ENCODE results near the gene SPAG9. TPM values are rescaled to one million over a fixed set of nuclear protein-coding genes. Genes with fewer than 3 reads are reported as not detected.
"Not testable (repeated sequence)": the region's sequence is repeated elsewhere in the genome, so short reads cannot be mapped to it uniquely, and the experiment has no call there.

SPAG9 gene
- total and polyA plus RNA-seq, 5 donors from 2014 or later, result 4.7 to 98.4 (median 6.0) TPM

DNA sequence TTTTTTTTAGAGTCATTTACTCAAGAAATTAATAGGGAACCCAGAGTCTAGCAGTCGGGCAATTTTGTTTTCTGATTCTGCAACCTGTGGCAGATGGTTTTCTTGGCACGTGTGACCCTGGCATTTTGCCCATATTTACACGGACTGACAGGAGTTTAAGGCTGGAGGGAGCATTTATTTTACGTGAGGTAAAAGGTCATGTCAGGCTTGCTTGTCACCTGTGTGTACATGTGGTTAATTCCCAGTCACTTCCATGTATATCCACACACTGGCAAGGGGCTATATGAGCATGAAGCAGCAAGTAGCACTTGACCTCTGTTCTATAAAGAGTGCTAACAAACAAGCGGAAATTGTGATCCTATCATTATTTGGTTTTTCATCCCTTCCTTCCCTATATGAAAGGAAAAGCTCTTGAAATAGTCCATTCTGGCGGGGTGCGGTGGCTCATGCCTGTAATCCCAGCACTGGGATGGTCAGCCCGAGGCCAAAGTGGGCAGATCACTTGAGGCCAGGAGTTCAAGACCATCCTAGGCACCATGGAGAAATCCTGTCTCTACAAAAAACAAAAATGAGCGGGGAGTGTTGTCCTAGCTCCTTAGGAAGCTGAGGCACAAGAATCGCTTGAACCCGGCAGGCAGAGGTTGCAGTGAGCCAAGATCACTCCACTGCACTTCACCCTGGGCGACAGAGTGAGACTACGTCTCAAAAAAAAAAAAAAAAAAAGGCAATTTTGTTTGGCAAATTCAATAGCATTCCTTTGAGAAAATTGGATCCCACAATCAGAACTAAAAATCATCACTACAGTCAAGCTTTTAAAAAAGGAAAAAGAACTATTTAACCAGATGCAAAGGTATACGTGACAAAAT lies 2.1 kb downstream of the SPAG9 start:
- Histone ChIP-seq H3K4me3 (ENCODE audit: low read depth, low read length) (peak overlapping the region; percentile 97), H3K4me1 (ENCODE audit: control insufficient read depth, insufficient read depth, low read length, poor library complexity, severe bottlenecking) (peaks cover 47% of the 10 kb centered on the region), H3K27ac (ENCODE audit: insufficient read depth, low read length, poor library complexity, severe bottlenecking) (peak overlapping the region; percentile 93), H3K27me3 (ENCODE audit: control insufficient read depth, insufficient read depth, low read length) (no peaks in the 10 kb centered on the region), H3K36me3 (ENCODE audit: control insufficient read depth, insufficient read depth, low read length) (no peaks in the 10 kb centered on the region), H3K9me3 (ENCODE audit: control insufficient read depth in 2 of 2, low read length in 2 of 2) (no peaks in the 10 kb centered on the region)
- H3K4me1 Mint-ChIP-seq, result peaks cover 31 to 70% (median 52%) of the 10 kb centered on the region in 4 donors
- peak overlapping the region; percentile 43 to 98 (median 97) for H3K27ac Mint-ChIP-seq
- H3K36me3 Mint-ChIP-seq, result peaks cover 4% of the 10 kb centered on the region
- H3K27me3 Mint-ChIP-seq, result no peaks in the 10 kb centered on the region
- peak in 1 of 3 donors; percentile 11 for DNase-seq
- H3K4me3 Mint-ChIP-seq, result peak overlapping the region; percentile 94 to 100 (median 98)
- H3K9me3 Mint-ChIP-seq, result peaks cover 0 to 1% (median 0%) of the 10 kb centered on the region in 7 donors
- no peak for ATAC-seq (ENCODE audit: low read depth in 2 of 2)

- ATAC-seq (ENCODE audit: low read depth in 2 of 2) (no peak), DNase-seq (no peak)
- H3K27me3 ChIP-seq (ENCODE audit: control insufficient read depth, insufficient read depth, low read length), result no peaks in the 10 kb centered on the region
- Mint-ChIP-seq H3K9me3 (no peaks in the 10 kb centered on the region), H3K36me3 (peaks cover 9% of the 10 kb centered on the region), H3K27me3 (no peaks in the 10 kb centered on the region), H3K4me3 (peak overlapping the region in 2 of 4 donors; percentile 44 to 72), H3K4me1 (peaks cover 25 to 67% (median 36%) of the 10 kb centered on the region in 4 donors), H3K27ac (peak overlapping the region in 1 of 3 donors; percentile 51)
- H3K4me3 ChIP-seq (ENCODE audit: low read depth, low read length), result no peak overlapping the region
- no peaks in the 10 kb centered on the region for H3K9me3 ChIP-seq (ENCODE audit: control insufficient read depth in 2 of 2, low read length in 2 of 2)
- peaks cover 36% of the 10 kb centered on the region for H3K4me1 ChIP-seq (ENCODE audit: control insufficient read depth, insufficient read depth, low read length, poor library complexity, severe bottlenecking)
- H3K36me3 ChIP-seq (ENCODE audit: control insufficient read depth, insufficient read depth, low read length), result no peaks in the 10 kb centered on the region
- H3K27ac ChIP-seq (ENCODE audit: insufficient read depth, low read length, poor library complexity, severe bottlenecking), result no peak overlapping the region
These were observed 5.5 kb downstream of the SPAG9 start for GRCh38 chr17:51115179-51115578.

GRCh38 chr17:51112303-51113222 lies 8.1 kb downstream of the SPAG9 start:
- not testable (repeated sequence) for H3K4me3 ChIP-seq (ENCODE audit: low read depth, low read length); H3K36me3 Mint-ChIP-seq; ATAC-seq (ENCODE audit: low read depth in 2 of 2); H3K36me3 ChIP-seq (ENCODE audit: control insufficient read depth, insufficient read depth, low read length); H3K4me3 Mint-ChIP-seq; DNase-seq; H3K9me3 ChIP-seq (ENCODE audit: control insufficient read depth in 2 of 2, low read length in 2 of 2); H3K9me3 Mint-ChIP-seq; H3K27me3 Mint-ChIP-seq; H3K27me3 ChIP-seq (ENCODE audit: control insufficient read depth, insufficient read depth, low read length)
- peak overlapping the region in 1 of 3 donors; percentile 48 for H3K27ac Mint-ChIP-seq
- Histone ChIP-seq H3K4me1 (ENCODE audit: control insufficient read depth, insufficient read depth, low read length, poor library complexity, severe bottlenecking) (peaks cover 18% of the 10 kb centered on the region), H3K27ac (ENCODE audit: insufficient read depth, low read length, poor library complexity, severe bottlenecking) (peak overlapping the region; percentile 5)
- peaks cover 9 to 55% (median 20%) of the 10 kb centered on the region in 4 donors for H3K4me1 Mint-ChIP-seq

DNA sequence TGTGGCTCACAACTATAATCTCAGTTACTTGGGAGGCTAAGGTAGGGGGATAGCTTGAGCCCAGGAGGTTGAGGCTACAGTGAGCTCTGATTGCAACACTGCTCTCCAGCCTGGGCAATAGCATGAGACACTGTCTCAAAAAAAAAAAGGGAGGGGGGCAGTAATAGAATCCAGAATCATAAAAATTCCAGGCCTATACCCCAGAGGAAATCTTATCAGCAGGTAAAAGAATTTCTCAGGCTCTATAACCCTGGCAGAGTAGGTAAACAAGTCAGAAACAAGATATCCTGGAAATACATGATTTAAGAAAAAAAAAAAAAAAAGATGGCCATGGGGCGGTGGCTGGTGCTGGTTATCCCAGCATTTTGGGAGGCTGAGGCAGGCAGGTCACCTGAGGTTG lies 12.9 kb downstream of the SPAG9 start:
- peaks cover 14% of the 10 kb centered on the region for H3K36me3 Mint-ChIP-seq
- no peaks in the 10 kb centered on the region for H3K9me3 Mint-ChIP-seq
- Histone ChIP-seq H3K27me3 (ENCODE audit: control insufficient read depth, insufficient read depth, low read length) (no peaks in the 10 kb centered on the region), H3K4me3 (ENCODE audit: low read depth, low read length) (no peak overlapping the region), H3K27ac (ENCODE audit: insufficient read depth, low read length, poor library complexity, severe bottlenecking) (no peak overlapping the region), H3K4me1 (ENCODE audit: control insufficient read depth, insufficient read depth, low read length, poor library complexity, severe bottlenecking) (peaks cover 3% of the 10 kb centered on the region), H3K9me3 (ENCODE audit: control insufficient read depth in 2 of 2, low read length in 2 of 2) (no peaks in the 10 kb centered on the region), H3K36me3 (ENCODE audit: control insufficient read depth, insufficient read depth, low read length) (no peaks in the 10 kb centered on the region)
- no peak overlapping the region for H3K4me3 Mint-ChIP-seq
- H3K4me1 Mint-ChIP-seq, result peaks cover 11 to 44% (median 19%) of the 10 kb centered on the region in 4 donors
- no peaks in the 10 kb centered on the region for H3K27me3 Mint-ChIP-seq
- DNase-seq, result no peak
- H3K27ac Mint-ChIP-seq, result no peak overlapping the region
- ATAC-seq (ENCODE audit: low read depth in 2 of 2), result no peak

- H3K27me3 ChIP-seq (ENCODE audit: control insufficient read depth, insufficient read depth, low read length), result no peaks in the 10 kb centered on the region
- no peaks in the 10 kb centered on the region for H3K9me3 Mint-ChIP-seq
- ATAC-seq (ENCODE audit: low read depth in 2 of 2) (no peak), DNase-seq (no peak)
- peak overlapping the region in 1 of 3 donors; percentile 6 for H3K27ac Mint-ChIP-seq
- H3K4me1 ChIP-seq (ENCODE audit: control insufficient read depth, insufficient read depth, low read length, poor library complexity, severe bottlenecking), result peaks cover 2% of the 10 kb centered on the region
- no peak overlapping the region for H3K27ac ChIP-seq (ENCODE audit: insufficient read depth, low read length, poor library complexity, severe bottlenecking)
- H3K36me3 ChIP-seq (ENCODE audit: control insufficient read depth, insufficient read depth, low read length), result no peaks in the 10 kb centered on the region
- no peaks in the 10 kb centered on the region for H3K27me3 Mint-ChIP-seq
- no peaks in the 10 kb centered on the region for H3K9me3 ChIP-seq (ENCODE audit: control insufficient read depth in 2 of 2, low read length in 2 of 2)
- peaks cover 13 to 31% (median 17%) of the 10 kb centered on the region in 4 donors for H3K4me1 Mint-ChIP-seq
- peaks cover 9% of the 10 kb centered on the region for H3K36me3 Mint-ChIP-seq
- no peak overlapping the region for H3K4me3 ChIP-seq (ENCODE audit: low read depth, low read length)
- peak overlapping the region in 2 of 4 donors; percentile 43 to 63 for H3K4me3 Mint-ChIP-seq
These were observed 17.2 kb downstream of the SPAG9 start for GRCh38 chr17:51103451-51103850.

DNA sequence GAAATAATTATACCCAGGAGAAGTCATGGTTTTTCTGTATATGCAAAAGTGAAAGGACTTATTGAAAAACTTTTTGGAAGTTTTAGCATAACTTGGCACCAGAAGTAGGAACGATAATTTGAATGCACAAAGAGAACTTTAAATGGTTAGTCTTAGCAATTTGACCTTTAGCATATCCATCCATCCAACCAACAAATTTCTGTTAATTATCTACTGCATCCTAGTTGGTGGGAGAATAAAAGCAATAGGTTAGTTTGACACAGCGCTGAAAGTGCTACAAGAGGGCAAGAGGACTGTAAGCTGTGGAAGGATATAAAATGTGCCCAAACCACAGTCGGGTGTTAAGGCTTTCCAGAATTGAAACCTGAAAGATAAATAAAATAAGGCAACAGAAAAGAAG lies 17.6 kb downstream of the SPAG9 start:
- Mint-ChIP-seq H3K9me3 (no peaks in the 10 kb centered on the region), H3K4me1 (peaks cover 13 to 35% (median 19%) of the 10 kb centered on the region in 4 donors), H3K36me3 (peaks cover 9% of the 10 kb centered on the region), H3K27ac (no peak overlapping the region), H3K4me3 (peak overlapping the region in 1 of 4 donors; percentile 43), H3K27me3 (no peaks in the 10 kb centered on the region)
- DNase-seq (no peak), ATAC-seq (ENCODE audit: low read depth in 2 of 2) (no peak)
- Histone ChIP-seq H3K27me3 (ENCODE audit: control insufficient read depth, insufficient read depth, low read length) (no peaks in the 10 kb centered on the region), H3K9me3 (ENCODE audit: control insufficient read depth in 2 of 2, low read length in 2 of 2) (no peaks in the 10 kb centered on the region), H3K4me3 (ENCODE audit: low read depth, low read length) (no peak overlapping the region), H3K27ac (ENCODE audit: insufficient read depth, low read length, poor library complexity, severe bottlenecking) (no peak overlapping the region), H3K36me3 (ENCODE audit: control insufficient read depth, insufficient read depth, low read length) (no peaks in the 10 kb centered on the region), H3K4me1 (ENCODE audit: control insufficient read depth, insufficient read depth, low read length, poor library complexity, severe bottlenecking) (peaks cover 5% of the 10 kb centered on the region)

GRCh38 chr17:51097708-51098446 lies 22.8 kb downstream of the SPAG9 start:
- ATAC-seq (ENCODE audit: low read depth in 2 of 2) (no peak), DNase-seq (peak in 1 of 3 donors; percentile 36)
- no peaks in the 10 kb centered on the region for H3K27me3 Mint-ChIP-seq
- peaks cover 32% of the 10 kb centered on the region for H3K4me1 ChIP-seq (ENCODE audit: control insufficient read depth, insufficient read depth, low read length, poor library complexity, severe bottlenecking)
- H3K4me1 Mint-ChIP-seq, result peaks cover 23 to 41% (median 32%) of the 10 kb centered on the region in 4 donors
- no peaks in the 10 kb centered on the region for H3K36me3 Mint-ChIP-seq
- H3K27ac Mint-ChIP-seq, result no peak overlapping the region
- no peaks in the 10 kb centered on the region for H3K9me3 ChIP-seq (ENCODE audit: control insufficient read depth in 2 of 2, low read length in 2 of 2)
- no peak overlapping the region for H3K27ac ChIP-seq (ENCODE audit: insufficient read depth, low read length, poor library complexity, severe bottlenecking)
- H3K27me3 ChIP-seq (ENCODE audit: control insufficient read depth, insufficient read depth, low read length), result no peaks in the 10 kb centered on the region
- no peak overlapping the region for H3K4me3 ChIP-seq (ENCODE audit: low read depth, low read length)
- H3K36me3 ChIP-seq (ENCODE audit: control insufficient read depth, insufficient read depth, low read length), result no peaks in the 10 kb centered on the region
- H3K9me3 Mint-ChIP-seq, result no peaks in the 10 kb centered on the region
- H3K4me3 Mint-ChIP-seq, result peak overlapping the region in 3 of 4 donors; percentile 15 to 46 (median 43)

Measured in CD4-positive, CD25-positive, alpha-beta regulatory T cell (primary cell).